IMR-90 (cell line): ENCODE data around the gene VDR. TPM values are rescaled to one million over a fixed set of nuclear protein-coding genes. Genes with fewer than 3 reads are reported as not detected.
A peak's percentile ranks its signal among the peaks of the same experiment; 100 is the strongest.

ENCODE experiments used
- ATAC-seq: fragments of 200-7000 bp; cut with Tn5 transposase; 2 replicates; pipeline ENCODE4 v1.9.1; 2020; ENCODE audit warnings: low read depth, mild to moderate bottlenecking, moderate library complexity
- BruUV-seq: library from RNA; stranded (reverse); fragments of 400-500 nt; replicated peaks from 2 replicates; lab custom pipeline; 2021; lab: Mats Ljungman, UMichigan
- CTCF ChIA-PET: fragments of 300-600 bp; formaldehyde crosslinking; extraction: SDS; loops from one replicate; lab custom pipeline; 2021; ENCODE audit warnings: antibody characterized with exemption; lab: Yijun Ruan, JAX
- POLR2A ChIA-PET: fragments of 300-600 bp; sonication (Branson Sonifier 250); formaldehyde crosslinking; loops from one replicate; lab custom pipeline; 2022; ENCODE audit warnings: antibody characterized with exemption; ENCODE audit not compliant: unreplicated experiment; lab: Charles Lee
- DNase-seq: peaks from one replicate; pipeline ENCODE4 v3.0.0; 2013
- H2AFZ ChIP-seq: replicated peaks from 2 replicates; pipeline ENCODE3; 2013; ENCODE audit warnings: low read length, mild to moderate bottlenecking; ENCODE audit not compliant: poor library complexity
- H2AK5ac ChIP-seq: 2 replicates; pipeline ENCODE4 v1.6.1; 2013; ENCODE audit warnings: low read depth, low read length, inconsistent platforms
- H2AK9ac ChIP-seq: replicated peaks from 2 replicates; pipeline ENCODE3; 2013; ENCODE audit warnings: mild to moderate bottlenecking, low read depth, low read length, moderate library complexity; ENCODE audit not compliant: poor library complexity
- H2BK120ac ChIP-seq: 2 replicates; pipeline ENCODE4 v1.6.1; 2013; ENCODE audit warnings: low read depth, low read length, inconsistent platforms
- H2BK15ac ChIP-seq: 3 replicates; pipeline ENCODE4 v1.6.1; 2013; ENCODE audit warnings: low read depth, low read length, inconsistent platforms
- H2BK20ac ChIP-seq: 2 replicates; pipeline ENCODE4 v1.6.1; 2013; ENCODE audit warnings: low read depth, mild to moderate bottlenecking, inconsistent platforms, low read length, moderate library complexity
- H2BK5ac ChIP-seq: 2 replicates; pipeline ENCODE4 v1.6.1; 2013; ENCODE audit warnings: mild to moderate bottlenecking, low read depth, low read length, inconsistent platforms; ENCODE audit not compliant: poor library complexity, severe bottlenecking
- H3K14ac ChIP-seq: replicated peaks from 2 replicates; pipeline ENCODE4 v1.6.1; 2013; ENCODE audit warnings: low read depth, low read length, inconsistent platforms
- H3K18ac ChIP-seq: 2 replicates; pipeline ENCODE4 v1.6.1; 2013; ENCODE audit warnings: low read depth, low read length, control low read depth
- H3K23ac ChIP-seq: 2 replicates; pipeline ENCODE4 v1.6.1; 2013; ENCODE audit warnings: low read depth, low read length, inconsistent platforms
- H3K27ac ChIP-seq: 2 replicates; pipeline ENCODE4 v1.5.1; 2013; ENCODE audit warnings: mild to moderate bottlenecking, control low read depth, low read length; ENCODE audit not compliant: insufficient read depth
- H3K27me3 ChIP-seq: 2 replicates; pipeline ENCODE4 v1.6.1; 2013; ENCODE audit warnings: low read length; ENCODE audit not compliant: control insufficient read depth, insufficient read depth
- H3K36me3 ChIP-seq: 2 replicates; pipeline ENCODE4 v1.6.1; 2013; ENCODE audit warnings: low read length, mixed read lengths; ENCODE audit not compliant: control insufficient read depth, insufficient read depth
- H3K4ac ChIP-seq: 2 replicates; pipeline ENCODE4 v1.6.1; 2013; ENCODE audit warnings: low read depth, low read length, inconsistent platforms
- H3K4me1 ChIP-seq: 2 replicates; pipeline ENCODE4 v1.6.1; 2013; ENCODE audit warnings: low read length, mixed read lengths; ENCODE audit not compliant: control insufficient read depth, insufficient read depth
- H3K4me2 ChIP-seq: 2 replicates; pipeline ENCODE4 v1.6.1; 2013; ENCODE audit warnings: low read depth, mild to moderate bottlenecking, control low read depth, low read length, moderate library complexity
- H3K4me3 ChIP-seq: 2 replicates; pipeline ENCODE4 v1.5.1; 2013; ENCODE audit warnings: low read depth, mild to moderate bottlenecking, control low read depth, low read length, moderate library complexity; ENCODE audit not compliant: insufficient read depth
- H3K56ac ChIP-seq: 2 replicates; pipeline ENCODE4 v1.6.1; 2013; ENCODE audit warnings: low read length, inconsistent platforms; ENCODE audit not compliant: insufficient read depth; ENCODE audit errors: extremely low read depth
- H3K79me1 ChIP-seq, 2 experiments: 2 replicates each; pipeline ENCODE4 v1.6.1; 2013; ENCODE audit warnings: low read length in 2 of 2, inconsistent platforms in 1 of 2, low read depth in 1 of 2
- H3K9ac ChIP-seq: 2 replicates; pipeline ENCODE4 v1.6.1; 2013; ENCODE audit warnings: low read depth, low read length, control low read depth
- H3K9me1 ChIP-seq: 2 replicates; pipeline ENCODE4 v1.6.1; 2013; ENCODE audit warnings: low read length, inconsistent platforms; ENCODE audit not compliant: insufficient read depth
- H3K9me3 ChIP-seq: 2 replicates; pipeline ENCODE4 v1.6.1; 2013; ENCODE audit warnings: low read length; ENCODE audit not compliant: control insufficient read depth, insufficient read depth
- H4K20me1 ChIP-seq: 2 replicates; pipeline ENCODE4 v1.6.1; 2013; ENCODE audit warnings: low read length, inconsistent platforms; ENCODE audit not compliant: insufficient read depth
- H4K5ac ChIP-seq: 2 replicates; pipeline ENCODE4 v1.6.1; 2013; ENCODE audit warnings: mild to moderate bottlenecking, low read depth, low read length, control low read depth
- H4K8ac ChIP-seq, 2 experiments: 2 replicates each; pipeline ENCODE4 v1.6.1; 2013; ENCODE audit warnings: low read depth in 2 of 2, low read length in 2 of 2, control low read depth in 1 of 2, inconsistent platforms in 1 of 2
- H4K91ac ChIP-seq: 2 replicates; pipeline ENCODE4 v1.6.1; 2013; ENCODE audit warnings: low read depth, low read length, inconsistent platforms; ENCODE audit not compliant: insufficient read depth
- BHLHE40 ChIP-seq: fragments of 150-350 bp; IDR thresholded peaks from 2 replicates; pipeline ENCODE4 v1.6.1; 2016; ENCODE audit warnings: mild to moderate bottlenecking, low read depth, low read length
- CEBPB ChIP-seq: IDR thresholded peaks from 2 replicates; pipeline ENCODE4 v1.6.1; 2012; ENCODE audit warnings: low read depth, low read length, improper control_type of control experiment
- CHD1 ChIP-seq: IDR thresholded peaks from 2 replicates; pipeline ENCODE4 v1.6.1; 2012; ENCODE audit warnings: low read depth, low read length, improper control_type of control experiment
- FOS ChIP-seq: fragments of 150-350 bp; IDR thresholded peaks from 2 replicates; pipeline ENCODE4 v1.6.1; 2016; ENCODE audit warnings: low read depth, low read length
- MAFK ChIP-seq: IDR thresholded peaks from 2 replicates; pipeline ENCODE4 v1.6.1; 2012; ENCODE audit warnings: low read depth, low read length, improper control_type of control experiment
- MAZ ChIP-seq: IDR thresholded peaks from 2 replicates; pipeline ENCODE4 v1.6.1; 2012; ENCODE audit warnings: low read depth, mild to moderate bottlenecking, low read length, improper control_type of control experiment, moderate library complexity, borderline replicate concordance
- MXI1 ChIP-seq: IDR thresholded peaks from 2 replicates; pipeline ENCODE4 v1.6.1; 2012; ENCODE audit warnings: low read depth, mild to moderate bottlenecking, low read length, moderate library complexity, borderline replicate concordance
- NFE2L2 ChIP-seq: fragments of 150-350 bp; IDR thresholded peaks from 2 replicates; pipeline ENCODE4 v1.6.1; 2016; ENCODE audit warnings: low read depth, mild to moderate bottlenecking, low read length
- POLR2A ChIP-seq: IDR thresholded peaks from 2 replicates; pipeline ENCODE4 v1.6.1; 2012; ENCODE audit warnings: mild to moderate bottlenecking, low read depth, low read length
- RAD21 ChIP-seq: IDR thresholded peaks from 2 replicates; pipeline ENCODE4 v1.6.1; 2012; ENCODE audit warnings: low read length, improper control_type of control experiment
- RCOR1 ChIP-seq: IDR thresholded peaks from 2 replicates; pipeline ENCODE4 v1.6.1; 2012; ENCODE audit warnings: mild to moderate bottlenecking, low read length, improper control_type of control experiment; ENCODE audit not compliant: insufficient replicate concordance
- RFX5 ChIP-seq: IDR thresholded peaks from 2 replicates; pipeline ENCODE4 v1.8.0; 2012; ENCODE audit warnings: low read depth, mild to moderate bottlenecking, low read length, moderate library complexity
- SMC3 ChIP-seq: fragments of 150-350 bp; IDR thresholded peaks from 2 replicates; pipeline ENCODE4 v1.6.1; 2016; ENCODE audit warnings: low read depth, mild to moderate bottlenecking, antibody characterized with exemption, low read length, moderate library complexity
- WGBS, 2 experiments: methylation state at CpG; one replicate each; pipeline versions ENCODE4 v1.1.5 to v1.1.7; 2013; ENCODE audit warnings: missing lambda C conversion rate in 2 of 2; ENCODE audit not compliant: insufficient read length in 1 of 2; ENCODE audit errors: extremely low coverage in 2 of 2; 5-methylcytosine and 5-hydroxymethylcytosine counted together
- dilution Hi-C: fragments of 300-500 bp; cut with HindIII; formaldehyde crosslinking; loops from one replicate; pipeline ENCODE4 v1.14.3; 2018; ENCODE audit warnings: low sequenced_read_pairs; ENCODE audit not compliant: unreplicated experiment
- in situ Hi-C: fragments of 300-500 bp; cut with MboI; formaldehyde crosslinking; loops from 3 replicates; pipeline ENCODE4 v1.14.3; 2019; ENCODE audit warnings: low sequenced_read_pairs, inconsistent platforms, mixed read lengths
- intact Hi-C: fragments of 100-400 bp; cut with micrococcal nuclease; formaldehyde crosslinking; loops from 2 replicates; pipeline ENCODE4 v1.10.0; 2022
- polyA plus RNA-seq, 3 experiments: library from polyadenylated mRNA; depleted of rRNA; stranded (reverse); fragments of >200 nt; gene quantifications; 2 replicates each; pipeline ENCODE4 v1.2.3, GENCODE V29; 2012; ENCODE audit warnings: low replicate concordance in 1 of 3
- total RNA-seq: library from RNA; depleted of rRNA; stranded (reverse); fragments of >200 nt; gene quantifications from 2 replicates; pipeline ENCODE4 v1.2.3, GENCODE V29; 2012
- TF ChIP-seq, protein P1 (sequence below): conservative IDR thresholded peaks from 2 replicates; pipeline ENCODE4 v1.5.1; 2012; ENCODE audit warnings: mild to moderate bottlenecking, low read depth, low read length, improper control_type of control experiment
- TF ChIP-seq, protein P2 (sequence below): fragments of 150-350 bp; IDR thresholded peaks from 2 replicates; pipeline ENCODE4 v1.6.1; 2017; ENCODE audit warnings: mild to moderate bottlenecking, antibody characterized with exemption, low read length, low read depth
- TF ChIP-seq, protein P3 (sequence below): fragments of 150-350 bp; IDR thresholded peaks from 2 replicates; pipeline ENCODE4 v1.6.1; 2016; ENCODE audit warnings: low read depth, mild to moderate bottlenecking, low read length, moderate library complexity, borderline replicate concordance

The VDR gene
- total and polyA plus RNA-seq, 2 of the 4 experiments (the other 2 are of a cell fraction), result 5.4 to 8.5 TPM

DNA sequence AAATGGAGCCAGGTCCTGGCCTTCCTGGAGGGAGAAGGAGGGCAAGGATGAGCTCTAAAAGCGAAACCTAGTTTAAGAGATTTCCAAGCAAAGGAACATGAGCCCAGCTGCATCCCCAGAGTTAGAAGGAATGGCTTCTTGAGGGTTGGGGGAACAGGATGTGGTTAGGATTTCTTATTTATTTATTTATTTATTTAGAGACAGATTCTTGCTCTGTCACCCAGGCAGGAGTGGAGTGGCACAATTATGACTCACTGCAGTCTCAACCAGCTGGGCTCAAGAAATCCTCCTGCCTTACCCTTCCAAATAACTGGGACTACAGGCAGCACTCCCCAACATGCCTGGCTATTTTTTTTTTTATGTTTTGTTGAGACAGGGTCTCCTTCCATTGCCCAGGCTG is 33.3 kb upstream of the VDR start:
- TF ChIP-seq, protein P1, sequence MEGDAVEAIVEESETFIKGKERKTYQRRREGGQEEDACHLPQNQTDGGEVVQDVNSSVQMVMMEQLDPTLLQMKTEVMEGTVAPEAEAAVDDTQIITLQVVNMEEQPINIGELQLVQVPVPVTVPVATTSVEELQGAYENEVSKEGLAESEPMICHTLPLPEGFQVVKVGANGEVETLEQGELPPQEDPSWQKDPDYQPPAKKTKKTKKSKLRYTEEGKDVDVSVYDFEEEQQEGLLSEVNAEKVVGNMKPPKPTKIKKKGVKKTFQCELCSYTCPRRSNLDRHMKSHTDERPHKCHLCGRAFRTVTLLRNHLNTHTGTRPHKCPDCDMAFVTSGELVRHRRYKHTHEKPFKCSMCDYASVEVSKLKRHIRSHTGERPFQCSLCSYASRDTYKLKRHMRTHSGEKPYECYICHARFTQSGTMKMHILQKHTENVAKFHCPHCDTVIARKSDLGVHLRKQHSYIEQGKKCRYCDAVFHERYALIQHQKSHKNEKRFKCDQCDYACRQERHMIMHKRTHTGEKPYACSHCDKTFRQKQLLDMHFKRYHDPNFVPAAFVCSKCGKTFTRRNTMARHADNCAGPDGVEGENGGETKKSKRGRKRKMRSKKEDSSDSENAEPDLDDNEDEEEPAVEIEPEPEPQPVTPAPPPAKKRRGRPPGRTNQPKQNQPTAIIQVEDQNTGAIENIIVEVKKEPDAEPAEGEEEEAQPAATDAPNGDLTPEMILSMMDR, result no peak
- no peak for TF ChIP-seq RAD21
- TF ChIP-seq POLR2A, result no peak
- TF ChIP-seq MXI1, result no peak
- no peak for TF ChIP-seq RFX5
- TF ChIP-seq RCOR1, result no peak
- no peak for TF ChIP-seq SMC3
- TF ChIP-seq CHD1, result no peak
- TF ChIP-seq MAZ, result no peak
- TF ChIP-seq MAFK, result no peak
- TF ChIP-seq, protein P2, sequence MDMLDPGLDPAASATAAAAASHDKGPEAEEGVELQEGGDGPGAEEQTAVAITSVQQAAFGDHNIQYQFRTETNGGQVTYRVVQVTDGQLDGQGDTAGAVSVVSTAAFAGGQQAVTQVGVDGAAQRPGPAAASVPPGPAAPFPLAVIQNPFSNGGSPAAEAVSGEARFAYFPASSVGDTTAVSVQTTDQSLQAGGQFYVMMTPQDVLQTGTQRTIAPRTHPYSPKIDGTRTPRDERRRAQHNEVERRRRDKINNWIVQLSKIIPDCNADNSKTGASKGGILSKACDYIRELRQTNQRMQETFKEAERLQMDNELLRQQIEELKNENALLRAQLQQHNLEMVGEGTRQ, result no peak
- no peak for TF ChIP-seq NFE2L2
- TF ChIP-seq BHLHE40, result no peak
- TF ChIP-seq CEBPB, result no peak
- TF ChIP-seq, protein P3, sequence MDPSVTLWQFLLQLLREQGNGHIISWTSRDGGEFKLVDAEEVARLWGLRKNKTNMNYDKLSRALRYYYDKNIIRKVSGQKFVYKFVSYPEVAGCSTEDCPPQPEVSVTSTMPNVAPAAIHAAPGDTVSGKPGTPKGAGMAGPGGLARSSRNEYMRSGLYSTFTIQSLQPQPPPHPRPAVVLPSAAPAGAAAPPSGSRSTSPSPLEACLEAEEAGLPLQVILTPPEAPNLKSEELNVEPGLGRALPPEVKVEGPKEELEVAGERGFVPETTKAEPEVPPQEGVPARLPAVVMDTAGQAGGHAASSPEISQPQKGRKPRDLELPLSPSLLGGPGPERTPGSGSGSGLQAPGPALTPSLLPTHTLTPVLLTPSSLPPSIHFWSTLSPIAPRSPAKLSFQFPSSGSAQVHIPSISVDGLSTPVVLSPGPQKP, result no peak
- no peak for TF ChIP-seq FOS
- ChIA-PET CTCF (interaction anchor here (0.6 to 1.2 kb wide), 3 partner anchors 8 to 33 kb away, joined by 3 to 5 read pairs (median 3); partner anchors contain the start of gene VDR), POLR2A (interaction anchor here (0.6 kb wide), 1 partner anchor 1457 kb away, joined by 3 read pairs; no protein-coding TSS in a partner anchor)
- H4K5ac ChIP-seq, result no peak overlapping the region
- 0 out of 2 replicates have a peak overlapping the region, but pooled peaks have one; percentile 27 for H2BK20ac ChIP-seq
- peak; percentile 56 for DNase-seq
- peaks cover 10% of the 10 kb centered on the region for H3K27me3 ChIP-seq
- no peak overlapping the region for H3K27ac ChIP-seq
- H3K79me1 ChIP-seq, result no peaks in the 10 kb centered on the region
- no peak overlapping the region for H3K9ac ChIP-seq
- H2BK120ac ChIP-seq, result peak overlapping the region; percentile 62
- no peak overlapping the region for H3K23ac ChIP-seq
- no peak overlapping the region for H2AK5ac ChIP-seq
- no TSS peak for BruUV-seq
- dilution Hi-C loops (no loop called here), in situ Hi-C loops (no loop called here), intact Hi-C loops (no loop called here)
- H4K20me1 ChIP-seq, result no peaks in the 10 kb centered on the region
- H2BK5ac ChIP-seq, result no peak overlapping the region
- H3K56ac ChIP-seq, result no peak overlapping the region
- no peak overlapping the region for H3K4me3 ChIP-seq
- H4K8ac ChIP-seq, result peak overlapping the region in 1 of 2 experiments; percentile 44; a peak in 1 of 4 replicates
- WGBS, 2 experiments, result 100% methylated on average over 1 of the region's 1 CpG; no CpG with 5 or more reads in 1 of the 2 experiments
- peaks cover 17% of the 10 kb centered on the region for H3K9me1 ChIP-seq
- H3K4ac ChIP-seq, result peak overlapping the region; percentile 34; the same call in 1 of the 2 replicates
- 0 out of 2 replicates have a peak overlapping the region, but pooled peaks have one; percentile 47 for H3K4me2 ChIP-seq
- H2AFZ ChIP-seq, result no peak overlapping the region
- no peaks in the 10 kb centered on the region for H3K36me3 ChIP-seq
- H3K4me1 ChIP-seq, result peaks cover 8% of the 10 kb centered on the region
- peak; percentile 19; the same call in 1 of the 2 replicates for ATAC-seq
- peak overlapping the region; percentile 31; the same call in 1 of the 3 replicates for H2BK15ac ChIP-seq
- 0 out of 2 replicates have a peak overlapping the region, but pooled peaks have one; percentile 42 for H3K14ac ChIP-seq
- no peak overlapping the region for H2AK9ac ChIP-seq
- H3K9me3 ChIP-seq, result no peaks in the 10 kb centered on the region
- H3K18ac ChIP-seq, result no peak overlapping the region; the same call in 1 of the 2 replicates
- no peak overlapping the region for H4K91ac ChIP-seq
